Measurements from ENCODE around the gene PEX10.

- TF ChIP-seq CTCF (conservative IDR thresholded peaks at IDR 0.05 in 1 of 2, IDR thresholded peaks at IDR 0.05 in 1 of 2; ENCODE audit: extremely low read depth in 1 of 2, insufficient read depth in 1 of 2, low read depth in 1 of 2, low read length in 2 of 2) (no peak), EZH2 (IDR thresholded peaks at IDR 0.05; ENCODE audit: borderline replicate concordance, low read length) (no peak)
These were observed 51.6 kb downstream of the PEX10 start for GRCh38 chr1:2360588-2361364.

Data from mammary epithelial cell (primary cell).